Measurements from ENCODE around the gene MAP4K2. TPM values are rescaled to one million over a fixed set of nuclear protein-coding genes. Genes with fewer than 3 reads are reported as not detected.
A peak's percentile ranks its signal among the peaks of the same experiment; 100 is the strongest.

Gene MAP4K2
- total and polyA plus RNA-seq, 9 donors, result 7.4 to 15.5 (median 12.3) TPM

- H3K27me3 ChIP-seq (ENCODE audit: control insufficient read depth, insufficient read depth, low read length), result no peaks in the 10 kb centered on the region
- no peaks in the 10 kb centered on the region for H3K9me3 ChIP-seq (replicated peaks; ENCODE audit: control insufficient read depth, low read depth, low read length)
- peaks cover 18% of the 10 kb centered on the region for H3K4me1 ChIP-seq (ENCODE audit: control insufficient read depth, insufficient read depth, low read length)
- no peak overlapping the region for H3K4me3 ChIP-seq (ENCODE audit: low read length)
- DNase-seq, result no peak
- H3K36me3 ChIP-seq (ENCODE audit: control insufficient read depth, insufficient read depth, low read length), result peaks cover 19% of the 10 kb centered on the region
- no peak overlapping the region for H3K27ac ChIP-seq (ENCODE audit: low read length)
- WGBS (ENCODE audit: insufficient coverage), result 81% methylated on average over 15 of the region's 25 CpGs
These were observed 12.6 kb downstream of the MAP4K2 start for GRCh38 chr11:64790205-64791095.

GRCh38 chr11:64789331-64790204 is 13.4 kb downstream of the MAP4K2 start:
- H3K27me3 ChIP-seq (ENCODE audit: control insufficient read depth, insufficient read depth, low read length), result no peaks in the 10 kb centered on the region
- DNase-seq, result no peak
- peaks cover 19% of the 10 kb centered on the region for H3K36me3 ChIP-seq (ENCODE audit: control insufficient read depth, insufficient read depth, low read length)
- no peak overlapping the region for H3K27ac ChIP-seq (ENCODE audit: low read length)
- H3K9me3 ChIP-seq (replicated peaks; ENCODE audit: control insufficient read depth, low read depth, low read length), result no peaks in the 10 kb centered on the region
- WGBS (ENCODE audit: insufficient coverage), result 92% methylated on average over 10 of the region's 15 CpGs
- no peak overlapping the region for H3K4me3 ChIP-seq (ENCODE audit: low read length)
- peaks cover 18% of the 10 kb centered on the region for H3K4me1 ChIP-seq (ENCODE audit: control insufficient read depth, insufficient read depth, low read length)

GRCh38 chr11:64788321-64789215 is 14.4 kb downstream of the MAP4K2 start:
- 79% methylated on average over 6 of the region's 9 CpGs for WGBS (ENCODE audit: insufficient coverage)
- no peaks in the 10 kb centered on the region for H3K9me3 ChIP-seq (replicated peaks; ENCODE audit: control insufficient read depth, low read depth, low read length)
- H3K36me3 ChIP-seq (ENCODE audit: control insufficient read depth, insufficient read depth, low read length), result peaks cover 19% of the 10 kb centered on the region
- DNase-seq, result no peak
- no peak overlapping the region for H3K27ac ChIP-seq (ENCODE audit: low read length)
- no peaks in the 10 kb centered on the region for H3K27me3 ChIP-seq (ENCODE audit: control insufficient read depth, insufficient read depth, low read length)
- peaks cover 12% of the 10 kb centered on the region for H3K4me1 ChIP-seq (ENCODE audit: control insufficient read depth, insufficient read depth, low read length)
- H3K4me3 ChIP-seq (ENCODE audit: low read length), result no peak overlapping the region

- no peak overlapping the region for H3K27ac ChIP-seq (ENCODE audit: low read length)
- 11% methylated on average over 8 of the region's 15 CpGs for WGBS (ENCODE audit: insufficient coverage)
- H3K9me3 ChIP-seq (replicated peaks; ENCODE audit: control insufficient read depth, low read depth, low read length), result no peaks in the 10 kb centered on the region
- H3K4me3 ChIP-seq (ENCODE audit: low read length), result no peak overlapping the region
- DNase-seq, result peak; percentile 58
- no peaks in the 10 kb centered on the region for H3K27me3 ChIP-seq (ENCODE audit: control insufficient read depth, insufficient read depth, low read length)
- H3K36me3 ChIP-seq (ENCODE audit: control insufficient read depth, insufficient read depth, low read length), result peaks cover 21% of the 10 kb centered on the region
- peaks cover 6% of the 10 kb centered on the region for H3K4me1 ChIP-seq (ENCODE audit: control insufficient read depth, insufficient read depth, low read length)
These were observed 15.3 kb downstream of the MAP4K2 start for GRCh38 chr11:64787526-64788320.

GRCh38 chr11:64786308-64786707 is 16.7 kb downstream of the MAP4K2 start:
- H3K9me3 ChIP-seq (replicated peaks; ENCODE audit: control insufficient read depth, low read depth, low read length), result no peaks in the 10 kb centered on the region
- no peak overlapping the region for H3K27ac ChIP-seq (ENCODE audit: low read length)
- H3K4me3 ChIP-seq (ENCODE audit: low read length), result no peak overlapping the region
- WGBS (ENCODE audit: insufficient coverage), result 93% methylated on average over 8 of the region's 10 CpGs
- peaks cover 6% of the 10 kb centered on the region for H3K4me1 ChIP-seq (ENCODE audit: control insufficient read depth, insufficient read depth, low read length)
- DNase-seq, result no peak
- peaks cover 20% of the 10 kb centered on the region for H3K36me3 ChIP-seq (ENCODE audit: control insufficient read depth, insufficient read depth, low read length)
- no peaks in the 10 kb centered on the region for H3K27me3 ChIP-seq (ENCODE audit: control insufficient read depth, insufficient read depth, low read length)

- no CpG with 5 or more reads among the region's 12 CpGs for WGBS (ENCODE audit: insufficient coverage)
These were observed 18.0 kb downstream of the MAP4K2 start for GRCh38 chr11:64784813-64785581.

GRCh38 chr11:64778473-64779298 is 24.3 kb downstream of the MAP4K2 start, which contains the start of gene SF1:
SF1 (minus strand) TSS chr11:64778542; CDS start chr11:64778392, 150 bp downstream.
- Histone ChIP-seq H3K36me3 (ENCODE audit: control insufficient read depth, insufficient read depth, low read length) (peaks cover 37% of the 10 kb centered on the region), H3K4me1 (ENCODE audit: control insufficient read depth, insufficient read depth, low read length) (peaks cover 19% of the 10 kb centered on the region), H3K4me3 (ENCODE audit: low read length) (peak within 1 kb of the TSS; percentile 87), H3K27ac (ENCODE audit: low read length) (peak within 1 kb of the TSS; percentile 97), H3K27me3 (ENCODE audit: control insufficient read depth, insufficient read depth, low read length) (no peaks in the 10 kb centered on the region), H3K9me3 (replicated peaks; ENCODE audit: control insufficient read depth, low read depth, low read length) (no peaks in the 10 kb centered on the region)
- under 1% methylated on average over 67 of the region's 80 CpGs for WGBS (ENCODE audit: insufficient coverage)
- DNase-seq, result peak; percentile 100

More at GRCh38 chr11:64784813-64785581, 18.0 kb downstream of the MAP4K2 start:
- H3K4me1 ChIP-seq (ENCODE audit: control insufficient read depth, insufficient read depth, low read length), result peaks cover 6% of the 10 kb centered on the region
- no peak for DNase-seq
- H3K4me3 ChIP-seq (ENCODE audit: low read length), result no peak overlapping the region
- no peaks in the 10 kb centered on the region for H3K27me3 ChIP-seq (ENCODE audit: control insufficient read depth, insufficient read depth, low read length)
- H3K36me3 ChIP-seq (ENCODE audit: control insufficient read depth, insufficient read depth, low read length), result peaks cover 23% of the 10 kb centered on the region
- no peak overlapping the region for H3K27ac ChIP-seq (ENCODE audit: low read length)
- H3K9me3 ChIP-seq (replicated peaks; ENCODE audit: control insufficient read depth, low read depth, low read length), result no peaks in the 10 kb centered on the region

GRCh38 chr11:64778223-64778472 is 24.9 kb downstream of the MAP4K2 start:
- WGBS (ENCODE audit: insufficient coverage), result 0% methylated on average over 28 of the region's 28 CpGs
- H3K27me3 ChIP-seq (ENCODE audit: control insufficient read depth, insufficient read depth, low read length), result no peaks in the 10 kb centered on the region
- H3K27ac ChIP-seq (ENCODE audit: low read length), result peak overlapping the region; percentile 97
- no peak for DNase-seq
- peaks cover 41% of the 10 kb centered on the region for H3K36me3 ChIP-seq (ENCODE audit: control insufficient read depth, insufficient read depth, low read length)
- peak overlapping the region; percentile 84 for H3K4me3 ChIP-seq (ENCODE audit: low read length)
- peaks cover 22% of the 10 kb centered on the region for H3K4me1 ChIP-seq (ENCODE audit: control insufficient read depth, insufficient read depth, low read length)
- H3K9me3 ChIP-seq (replicated peaks; ENCODE audit: control insufficient read depth, low read depth, low read length), result no peaks in the 10 kb centered on the region

Measured in muscle of leg (tissue), 11 donors.